ENCODE data around the gene SCMH1. TPM values are rescaled to one million over a fixed set of nuclear protein-coding genes. Genes with fewer than 3 reads are reported as not detected.

Gene SCMH1
- total RNA-seq, 1 donor from 2014 or later, result 28.0 TPM

DNA sequence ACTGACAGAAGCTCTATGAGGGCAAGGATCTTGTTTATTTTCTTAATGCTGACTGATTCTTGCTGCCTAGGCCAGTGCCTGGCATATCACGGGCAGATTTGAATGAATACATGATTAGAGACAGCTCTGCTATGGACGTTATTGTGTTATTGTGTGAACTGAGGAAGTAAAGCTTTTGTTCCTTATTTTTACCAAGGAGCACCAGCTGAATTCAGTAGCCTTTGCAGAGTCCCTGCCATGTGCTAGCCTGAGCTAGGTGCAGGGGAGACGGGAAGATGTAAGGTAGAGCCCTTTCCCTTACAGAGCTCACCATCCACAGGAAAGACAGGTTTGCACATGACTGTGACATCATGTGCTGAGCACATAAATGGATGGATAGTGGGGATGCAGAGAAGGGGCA is 36.0 kb upstream of the SCMH1 start:
- ChIA-PET POLR2A (no interaction called here), CTCF (no interaction called here)
- no peaks in the 10 kb centered on the region for H3K4me1 Mint-ChIP-seq
- intact Hi-C loops (cut with micrococcal nuclease), result no loop called here
- H3K9me3 Mint-ChIP-seq, result no peaks in the 10 kb centered on the region
- H3K4me3 Mint-ChIP-seq, result no peak overlapping the region
- H3K27ac Mint-ChIP-seq, result no peak overlapping the region
- ATAC-seq (ENCODE audit: low read depth), result no peak
- TF ChIP-seq CTCF (IDR thresholded peaks at IDR 0.05), result no peak
- DNase-seq, result no peak
- peaks cover 17% of the 10 kb centered on the region for H3K27me3 Mint-ChIP-seq
- no peaks in the 10 kb centered on the region for H3K36me3 Mint-ChIP-seq (ENCODE audit: low read depth)

GRCh38 chr1:41277371-41277975 is 35.4 kb upstream of the SCMH1 start:
- Mint-ChIP-seq H3K36me3 (ENCODE audit: low read depth) (no peaks in the 10 kb centered on the region), H3K27ac (no peak overlapping the region), H3K27me3 (peaks cover 12% of the 10 kb centered on the region), H3K4me1 (no peaks in the 10 kb centered on the region), H3K9me3 (no peaks in the 10 kb centered on the region), H3K4me3 (no peak overlapping the region)
- ChIA-PET CTCF (no interaction called here), POLR2A (interaction anchor here (0.6 kb wide), 1 partner anchor 204 kb away, joined by 3 read pairs; no protein-coding TSS in a partner anchor)
- TF ChIP-seq CTCF (IDR thresholded peaks at IDR 0.05), result no peak
- DNase-seq (no peak), ATAC-seq (ENCODE audit: low read depth) (no peak)
- intact Hi-C loops (cut with micrococcal nuclease), result no loop called here

GRCh38 chr1:41275831-41276230 is 33.7 kb upstream of the SCMH1 start:
- H3K36me3 Mint-ChIP-seq (ENCODE audit: low read depth), result no peaks in the 10 kb centered on the region
- no peaks in the 10 kb centered on the region for H3K9me3 Mint-ChIP-seq
- DNase-seq, result no peak
- H3K4me1 Mint-ChIP-seq, result no peaks in the 10 kb centered on the region
- H3K27me3 Mint-ChIP-seq, result peaks cover 6% of the 10 kb centered on the region
- ATAC-seq (ENCODE audit: low read depth), result no peak
- H3K4me3 Mint-ChIP-seq, result no peak overlapping the region
- ChIA-PET POLR2A (no interaction called here), CTCF (no interaction called here)
- H3K27ac Mint-ChIP-seq, result no peak overlapping the region
- TF ChIP-seq CTCF (IDR thresholded peaks at IDR 0.05), result no peak
- intact Hi-C loops (cut with micrococcal nuclease), result no loop called here

DNA sequence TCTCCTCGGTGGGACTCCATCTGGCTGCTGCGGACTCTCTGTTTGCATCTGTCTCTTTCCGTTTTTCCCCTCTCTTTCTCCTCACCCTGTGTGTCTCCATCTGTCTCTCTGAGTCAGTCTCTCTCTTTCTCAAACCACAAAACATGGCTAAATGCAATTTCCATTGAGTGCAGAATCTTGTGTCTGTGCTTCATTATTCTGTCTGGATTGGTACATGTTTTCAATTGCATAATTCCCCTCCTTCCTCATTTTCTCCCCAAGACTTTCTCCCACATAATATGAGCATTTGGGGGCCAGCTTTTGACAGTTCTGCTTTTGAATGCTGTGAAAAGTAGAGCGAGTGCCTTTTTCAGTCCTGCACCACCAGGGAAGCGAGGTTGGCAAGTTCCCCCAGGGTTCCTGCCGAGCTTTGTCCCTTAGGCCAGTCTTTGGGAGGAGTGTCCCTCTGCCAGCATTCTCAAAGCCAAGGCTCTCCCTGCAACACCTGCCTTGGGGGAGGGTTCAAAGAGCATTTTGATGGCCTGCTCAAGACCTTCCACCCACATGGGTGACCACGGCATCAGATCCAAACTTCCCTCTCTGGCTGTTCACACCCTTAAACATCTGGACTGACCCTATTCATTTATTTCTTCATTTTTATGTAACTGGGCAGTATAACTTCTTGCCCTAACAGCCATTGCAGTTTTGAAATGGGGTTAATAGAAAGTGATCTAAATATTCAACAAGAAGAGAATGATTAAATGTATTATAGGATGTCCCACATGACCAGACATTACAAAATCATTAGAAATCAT is 32.8 kb upstream of the SCMH1 start:
- Mint-ChIP-seq H3K4me3 (no peak overlapping the region), H3K36me3 (ENCODE audit: low read depth) (no peaks in the 10 kb centered on the region), H3K27me3 (peaks cover 3% of the 10 kb centered on the region), H3K27ac (no peak overlapping the region), H3K9me3 (no peaks in the 10 kb centered on the region), H3K4me1 (no peaks in the 10 kb centered on the region)
- no peak for DNase-seq
- ATAC-seq (ENCODE audit: low read depth), result no peak
- CTCF ChIA-PET, result no interaction called here
- TF ChIP-seq CTCF (IDR thresholded peaks at IDR 0.05), result no peak
- POLR2A ChIA-PET, result no interaction called here
- intact Hi-C loops (cut with micrococcal nuclease), result no loop called here

GRCh38 chr1:41272601-41273000 is 30.5 kb upstream of the SCMH1 start:
- peaks cover 4% of the 10 kb centered on the region for H3K4me1 Mint-ChIP-seq
- no peaks in the 10 kb centered on the region for H3K36me3 Mint-ChIP-seq (ENCODE audit: low read depth)
- CTCF ChIA-PET, result interaction anchor here (1.3 kb wide), 1 partner anchor 10 kb away, joined by 3 read pairs; no protein-coding TSS in a partner anchor
- POLR2A ChIA-PET, result no interaction called here
- H3K27ac Mint-ChIP-seq, result no peak overlapping the region
- ATAC-seq (ENCODE audit: low read depth) (no peak), DNase-seq (no peak)
- intact Hi-C loops (cut with micrococcal nuclease), result no loop called here
- no peak overlapping the region for H3K4me3 Mint-ChIP-seq
- H3K9me3 Mint-ChIP-seq, result no peaks in the 10 kb centered on the region
- peaks cover 3% of the 10 kb centered on the region for H3K27me3 Mint-ChIP-seq
- TF ChIP-seq CTCF (IDR thresholded peaks at IDR 0.05), result no peak

All from activated B cell treated with CpG ODN at 0.5 μM for 24 hours (primary cell).